Small intestine (tissue), 7 donors: ENCODE results near the gene PCBP1. TPM values are rescaled to one million over a fixed set of nuclear protein-coding genes. Genes with fewer than 3 reads are reported as not detected.

Experiments used
- DNase-seq, 2 donors: peaks; one replicate each; pipeline versions ENCODE4 v3.0.0 to v3.0.0-alpha.2; 2013
- FAIRE-seq: peaks from 2 replicates; lab custom pipeline; 2012; peaks lifted over from hg19 to GRCh38; lab: Jason Lieb, UNC
- H3K27ac ChIP-seq, 3 donors: one replicate each; pipeline ENCODE4 v1.5.1; 2013; ENCODE audit warnings: low read length in 2 of 3, mild to moderate bottlenecking in 2 of 3, control low read depth in 1 of 3, inconsistent platforms in 1 of 3, low read depth in 1 of 3, moderate library complexity in 1 of 3
- H3K27me3 ChIP-seq, 3 donors: one replicate each; pipeline ENCODE4 v1.6.1; 2013; ENCODE audit warnings: low read length in 3 of 3, inconsistent platforms in 1 of 3; ENCODE audit not compliant: control insufficient read depth in 3 of 3, insufficient read depth in 3 of 3
- H3K36me3 ChIP-seq, 3 donors: one replicate each; pipeline ENCODE4 v1.6.1; 2013; ENCODE audit warnings: low read length in 3 of 3, inconsistent platforms in 1 of 3, low read depth in 1 of 3, mild to moderate bottlenecking in 1 of 3, moderate library complexity in 1 of 3; ENCODE audit not compliant: control insufficient read depth in 3 of 3, insufficient read depth in 2 of 3
- H3K4me1 ChIP-seq, 3 donors: one replicate each; pipeline ENCODE4 v1.6.1; 2013; ENCODE audit warnings: low read length in 2 of 3, inconsistent platforms in 1 of 3, low read depth in 1 of 3, mild to moderate bottlenecking in 1 of 3, moderate library complexity in 1 of 3; ENCODE audit not compliant: control insufficient read depth in 3 of 3, insufficient read depth in 2 of 3
- H3K4me3 ChIP-seq, 3 donors: one replicate each; pipeline ENCODE4 v1.5.1; 2013; ENCODE audit warnings: low read length in 3 of 3, control low read depth in 1 of 3, inconsistent platforms in 1 of 3, low read depth in 1 of 3, mild to moderate bottlenecking in 1 of 3, moderate library complexity in 1 of 3
- H3K9me3 ChIP-seq, 2 donors: one replicate each; pipeline ENCODE4 v1.6.1; 2013; ENCODE audit warnings: low read depth in 1 of 2, low read length in 1 of 2; ENCODE audit not compliant: control insufficient read depth in 2 of 2, insufficient read depth in 1 of 2
- WGBS, 3 donors: extraction: QIAGEN DNeasy Blood & Tissue Kit; methylation state at CpG; one replicate each; pipeline ENCODE4 v1.1.7; 2013; 5-methylcytosine and 5-hydroxymethylcytosine counted together
- polyA plus RNA-seq, 4 donors: library from polyadenylated mRNA; stranded (reverse) in 3 of 4; unstranded in 1 of 4; fragments of 200-250 nt in 3 of 4; fragments of 120-200 nt in 1 of 4; gene quantifications; one replicate each; pipeline versions ENCODE4 v1.2.1 to v1.2.3, GENCODE V29; 2013
- donor health status: healthy with polysubstance abuse.
- donor health status: control.
- donor health status: control.
- donor health status: Bipolar disorder and iron deficiency.
- donor health status: healthy.

The PCBP1 gene
- polyA plus RNA-seq, 4 donors = 247 to 311 (median 295) TPM

DNA sequence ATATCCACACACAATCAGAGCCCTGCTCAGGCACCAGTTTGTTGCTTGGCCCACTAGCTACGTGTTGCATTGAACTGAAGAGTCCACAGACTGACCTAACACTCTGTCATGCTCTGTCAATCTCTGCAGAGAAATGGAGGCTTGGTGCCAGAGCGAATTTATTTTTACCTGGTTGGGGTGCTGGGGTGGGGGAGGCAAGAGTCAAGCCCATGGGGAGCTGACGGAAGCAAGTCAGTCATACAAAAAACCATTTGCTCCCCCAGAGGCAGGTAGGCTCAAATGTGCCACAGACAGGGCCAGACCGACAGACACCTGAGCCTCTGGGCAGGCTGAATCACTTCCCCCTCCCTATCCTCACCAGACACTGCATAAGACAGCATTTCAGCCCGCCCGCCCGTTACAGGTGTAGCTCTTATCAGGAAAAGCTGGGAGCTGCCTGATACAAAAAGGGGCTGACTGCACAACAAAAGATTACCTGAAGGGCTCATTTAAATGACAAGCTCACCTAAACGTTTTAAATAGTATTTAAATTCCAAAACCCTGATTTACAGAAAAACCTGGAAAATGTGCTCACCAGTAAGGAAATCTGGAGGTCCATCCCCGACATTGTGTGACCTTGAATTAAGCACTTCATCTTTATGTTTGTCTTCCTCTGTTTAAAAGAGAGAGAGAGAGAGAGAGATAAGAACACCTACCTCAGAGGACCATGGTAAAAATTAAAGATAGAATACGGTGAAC, 2.1 kb upstream of the PCBP1 start:
- WGBS, 3 donors = 5 to 32% (median 13%) methylated on average over 10 of the region's 10 CpGs
- Histone ChIP-seq H3K27ac (peak overlapping the region; percentile 99 to 100 (median 100)), H3K27me3 (no peaks in the 10 kb centered on the region), H3K4me1 (peaks cover 3 to 46% (median 10%) of the 10 kb centered on the region in 3 donors), H3K4me3 (peak overlapping the region in 1 of 3 donors; percentile 77), H3K9me3 (no peaks in the 10 kb centered on the region), H3K36me3 (peaks cover 0 to 35% (median 9%) of the 10 kb centered on the region in 3 donors)
- FAIRE-seq = no peak
- peak; percentile 83 to 88 for DNase-seq

- Histone ChIP-seq H3K9me3 (no peaks in the 10 kb centered on the region), H3K4me1 (peaks cover 3 to 42% (median 10%) of the 10 kb centered on the region in 3 donors), H3K36me3 (peaks cover 0 to 34% (median 9%) of the 10 kb centered on the region in 3 donors), H3K4me3 (peak overlapping the region in 2 of 3 donors; percentile 65 to 77), H3K27ac (peak overlapping the region; percentile 99 to 100 (median 100)), H3K27me3 (no peaks in the 10 kb centered on the region)
- DNase-seq = no peak
- no peak for FAIRE-seq
- 15 to 31% (median 23%) methylated on average over 22 of the region's 22 CpGs for WGBS, 3 donors
These were observed 1.5 kb upstream of the PCBP1 start for GRCh38 chr2:70085711-70086277.

- FAIRE-seq (no peak), DNase-seq (peak; percentile 56 to 95)
- peak overlapping the region; percentile 99 to 100 (median 100) for H3K27ac ChIP-seq
- peaks cover 3 to 37% (median 10%) of the 10 kb centered on the region in 3 donors for H3K4me1 ChIP-seq
- H3K27me3 ChIP-seq = no peaks in the 10 kb centered on the region
- no peaks in the 10 kb centered on the region for H3K9me3 ChIP-seq
- peak overlapping the region; percentile 59 to 77 (median 65) for H3K4me3 ChIP-seq
- 2 to 11% (median 6%) methylated on average over 38 to 40 of the region's 40 CpGs for WGBS, 3 donors
- peaks cover 0 to 28% (median 9%) of the 10 kb centered on the region in 3 donors for H3K36me3 ChIP-seq
These were observed 919 bp upstream of the PCBP1 start for GRCh38 chr2:70086278-70086837.

DNA sequence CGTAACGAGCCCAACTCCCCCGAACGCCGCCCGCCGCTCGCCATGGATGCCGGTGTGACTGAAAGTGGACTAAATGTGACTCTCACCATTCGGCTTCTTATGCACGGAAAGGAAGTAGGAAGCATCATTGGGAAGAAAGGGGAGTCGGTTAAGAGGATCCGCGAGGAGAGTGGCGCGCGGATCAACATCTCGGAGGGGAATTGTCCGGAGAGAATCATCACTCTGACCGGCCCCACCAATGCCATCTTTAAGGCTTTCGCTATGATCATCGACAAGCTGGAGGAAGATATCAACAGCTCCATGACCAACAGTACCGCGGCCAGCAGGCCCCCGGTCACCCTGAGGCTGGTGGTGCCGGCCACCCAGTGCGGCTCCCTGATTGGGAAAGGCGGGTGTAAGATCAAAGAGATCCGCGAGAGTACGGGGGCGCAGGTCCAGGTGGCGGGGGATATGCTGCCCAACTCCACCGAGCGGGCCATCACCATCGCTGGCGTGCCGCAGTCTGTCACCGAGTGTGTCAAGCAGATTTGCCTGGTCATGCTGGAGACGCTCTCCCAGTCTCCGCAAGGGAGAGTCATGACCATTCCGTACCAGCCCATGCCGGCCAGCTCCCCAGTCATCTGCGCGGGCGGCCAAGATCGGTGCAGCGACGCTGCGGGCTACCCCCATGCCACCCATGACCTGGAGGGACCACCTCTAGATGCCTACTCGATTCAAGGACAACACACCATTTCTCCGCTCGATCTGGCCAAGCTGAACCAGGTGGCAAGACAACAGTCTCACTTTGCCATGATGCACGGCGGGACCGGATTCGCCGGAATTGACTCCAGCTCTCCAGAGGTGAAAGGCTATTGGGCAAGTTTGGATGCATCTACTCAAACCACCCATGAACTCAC, 673 bp downstream of the PCBP1 start:
- WGBS, 3 donors = 0 to 1% (median 0%) methylated on average over 57 to 58 of the region's 58 CpGs
- Histone ChIP-seq H3K27me3 (no peaks in the 10 kb centered on the region), H3K36me3 (peaks cover 0 to 16% (median 6%) of the 10 kb centered on the region in 3 donors), H3K27ac (peak overlapping the region; percentile 95 to 100 (median 99)), H3K9me3 (no peaks in the 10 kb centered on the region), H3K4me1 (peaks cover 0 to 33% (median 10%) of the 10 kb centered on the region in 3 donors), H3K4me3 (peak overlapping the region; percentile 78 to 90 (median 87))
- FAIRE-seq = no peak
- DNase-seq = peak; percentile 54 to 78

DNA sequence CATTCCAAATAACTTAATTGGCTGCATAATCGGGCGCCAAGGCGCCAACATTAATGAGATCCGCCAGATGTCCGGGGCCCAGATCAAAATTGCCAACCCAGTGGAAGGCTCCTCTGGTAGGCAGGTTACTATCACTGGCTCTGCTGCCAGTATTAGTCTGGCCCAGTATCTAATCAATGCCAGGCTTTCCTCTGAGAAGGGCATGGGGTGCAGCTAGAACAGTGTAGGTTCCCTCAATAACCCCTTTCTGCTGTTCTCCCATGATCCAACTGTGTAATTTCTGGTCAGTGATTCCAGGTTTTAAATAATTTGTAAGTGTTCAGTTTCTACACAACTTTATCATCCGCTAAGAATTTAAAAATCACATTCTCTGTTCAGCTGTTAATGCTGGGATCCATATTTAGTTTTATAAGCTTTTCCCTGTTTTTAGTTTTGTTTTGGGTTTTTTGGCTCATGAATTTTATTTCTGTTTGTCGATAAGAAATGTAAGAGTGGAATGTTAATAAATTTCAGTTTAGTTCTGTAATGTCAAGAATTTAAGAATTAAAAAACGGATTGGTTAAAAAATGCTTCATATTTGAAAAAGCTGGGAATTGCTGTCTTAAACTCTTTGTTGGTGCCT, 1.4 kb downstream of the PCBP1 start:
- no peak for DNase-seq
- Histone ChIP-seq H3K27me3 (no peaks in the 10 kb centered on the region), H3K4me1 (peaks cover 0 to 25% (median 10%) of the 10 kb centered on the region in 3 donors), H3K27ac (peak overlapping the region; percentile 95 to 100 (median 99)), H3K36me3 (peaks cover 0 to 16% (median 4%) of the 10 kb centered on the region in 3 donors), H3K9me3 (no peaks in the 10 kb centered on the region), H3K4me3 (peak overlapping the region; percentile 78 to 90 (median 87))
- WGBS, 3 donors = 0 to 1% (median 1%) methylated on average over 8 of the region's 8 CpGs
- no peak for FAIRE-seq

DNA sequence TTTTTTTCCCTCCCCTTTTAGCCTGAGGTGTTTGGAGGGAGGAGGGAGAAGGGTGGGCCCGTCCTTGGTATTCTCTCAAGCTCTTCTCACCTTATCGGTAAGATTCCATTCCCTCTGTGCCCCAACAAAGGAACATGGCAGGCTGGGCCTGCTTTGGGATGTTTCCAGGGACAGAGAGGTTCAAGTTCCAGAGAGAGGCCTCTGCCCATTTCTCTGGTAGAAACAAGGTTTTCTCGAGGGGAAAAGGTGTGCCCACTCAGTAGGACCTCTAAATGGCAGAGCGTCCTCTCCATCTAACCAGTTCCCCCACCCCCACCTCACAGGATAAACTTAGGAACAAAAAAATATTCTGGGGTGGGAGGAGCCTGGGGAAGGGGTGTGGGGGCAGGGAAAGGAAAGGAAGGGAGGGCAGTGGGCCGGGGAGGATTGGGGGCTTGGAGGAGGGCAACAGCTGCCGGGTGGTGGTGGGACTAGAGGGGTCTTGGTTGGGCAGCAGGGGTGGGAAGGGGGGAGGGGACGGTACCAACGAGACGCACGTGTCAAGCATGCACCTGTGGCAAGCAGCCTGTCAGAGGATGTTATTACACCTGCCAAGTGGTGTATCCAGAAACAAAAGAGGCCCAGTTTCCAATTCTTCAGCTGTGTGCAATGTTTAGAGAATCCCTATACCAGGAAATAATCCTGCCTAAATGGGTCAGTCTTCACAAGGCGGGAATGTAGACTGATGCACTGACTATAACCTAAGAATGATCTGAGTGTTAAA, 2.1 kb downstream of the PCBP1 start:
- H3K4me1 ChIP-seq = peaks cover 0 to 18% (median 8%) of the 10 kb centered on the region in 3 donors
- H3K4me3 ChIP-seq = peak overlapping the region; percentile 53 to 78 (median 59)
- H3K27me3 ChIP-seq = no peaks in the 10 kb centered on the region
- FAIRE-seq (no peak), DNase-seq (peak in 1 of 2 donors; percentile 68)
- H3K9me3 ChIP-seq = no peaks in the 10 kb centered on the region
- peaks cover 0 to 19% (median 4%) of the 10 kb centered on the region in 3 donors for H3K36me3 ChIP-seq
- 8 to 9% (median 9%) methylated on average over 11 of the region's 11 CpGs for WGBS, 3 donors
- peak overlapping the region; percentile 63 to 100 (median 73) for H3K27ac ChIP-seq

GRCh38 chr2:70089983-70090525, 2.8 kb downstream of the PCBP1 start:
- peaks cover 0 to 14% (median 12%) of the 10 kb centered on the region in 3 donors for H3K4me1 ChIP-seq
- peak overlapping the region in 2 of 3 donors; percentile 59 to 78 for H3K4me3 ChIP-seq
- no peaks in the 10 kb centered on the region for H3K27me3 ChIP-seq
- 60 to 82% (median 75%) methylated on average over 6 of the region's 6 CpGs for WGBS, 3 donors
- no peak for DNase-seq
- peaks cover 1 to 24% (median 4%) of the 10 kb centered on the region in 3 donors for H3K36me3 ChIP-seq
- FAIRE-seq = no peak
- H3K27ac ChIP-seq = peak overlapping the region; percentile 63 to 100 (median 73)
- H3K9me3 ChIP-seq = no peaks in the 10 kb centered on the region
